Brain microvascular endothelial cell (primary cell): Measurements from ENCODE around the gene WASF1.

Experiments
- DNase-seq: peaks from one replicate; pipeline ENCODE4 v3.0.0-alpha.2; 2020
- H3K27ac ChIP-seq: fragments of 250-450 bp; sonication (Bioruptor Pico); 2 replicates; pipeline ENCODE4 v1.5.1; 2020; ENCODE audit warnings: mild to moderate bottlenecking, moderate library complexity
- H3K27me3 ChIP-seq: fragments of 250-450 bp; sonication (Bioruptor Pico); replicated peaks from 2 replicates; pipeline ENCODE4 v1.5.1; 2020; ENCODE audit warnings: mild to moderate bottlenecking
- H3K36me3 ChIP-seq: fragments of 250-450 bp; sonication (Bioruptor Pico); replicated peaks from 2 replicates; pipeline ENCODE4 v1.5.1; 2020; ENCODE audit warnings: mild to moderate bottlenecking
- H3K4me3 ChIP-seq: 2 replicates; pipeline ENCODE4 v1.5.1; 2011; ENCODE audit warnings: low read depth, mild to moderate bottlenecking, control low read depth, low read length, moderate library complexity
- CTCF ChIP-seq: IDR thresholded peaks from 2 replicates; pipeline ENCODE4 v1.5.1; 2011; ENCODE audit warnings: low read depth, mild to moderate bottlenecking, moderate library complexity, low read length, control low read depth, inconsistent platforms; ENCODE audit errors: missing control alignments
- in situ Hi-C: cut with HindIII; loops from 2 replicates; pipeline ENCODE4 v1.10.0; 2017; ENCODE audit warnings: low sequenced_read_pairs, low pct_ligation_motif_present

The WASF1 gene

GRCh38 chr6:110180228-110181008 lies 948 bp upstream of the WASF1 start, which contains the start of gene CDC40:
CDC40 (plus strand) TSS chr6:110180427; CDS start chr6:110180445, 18 bp downstream.
- Histone ChIP-seq H3K4me3 (peak within 1 kb of the TSS; percentile 81), H3K36me3 (no peaks in the 10 kb centered on the region), H3K27ac (peak within 1 kb of the TSS; percentile 95), H3K27me3 (no peaks in the 10 kb centered on the region)
- in situ Hi-C loops, result no loop called here
- no peak for DNase-seq
- no peak for TF ChIP-seq CTCF

GRCh38 chr6:110178626-110179405 lies 654 bp downstream of the WASF1 start:
- peak overlapping the region; percentile 95 for H3K27ac ChIP-seq

GRCh38 chr6:110173506-110174132 lies 5.9 kb downstream of the WASF1 start:
- H3K27ac ChIP-seq, result no peak overlapping the region
- in situ Hi-C loops, result no loop called here
- no peak overlapping the region for H3K4me3 ChIP-seq
- DNase-seq, result no peak
- H3K36me3 ChIP-seq, result no peaks in the 10 kb centered on the region
- no peaks in the 10 kb centered on the region for H3K27me3 ChIP-seq
- TF ChIP-seq CTCF, result no peak

More at GRCh38 chr6:110178626-110179405, 654 bp downstream of the WASF1 start:
- Histone ChIP-seq H3K4me3 (peak overlapping the region; percentile 81), H3K27me3 (no peaks in the 10 kb centered on the region), H3K36me3 (no peaks in the 10 kb centered on the region)
- DNase-seq, result peak; percentile 49
- TF ChIP-seq CTCF, result peak; percentile 81
- in situ Hi-C loops, result no loop called here

GRCh38 chr6:110170081-110170480 lies 9.4 kb downstream of the WASF1 start:
- in situ Hi-C loops, result no loop called here
- no peaks in the 10 kb centered on the region for H3K27me3 ChIP-seq
- TF ChIP-seq CTCF, result no peak
- no peak overlapping the region for H3K4me3 ChIP-seq
- no peaks in the 10 kb centered on the region for H3K36me3 ChIP-seq
- H3K27ac ChIP-seq, result no peak overlapping the region
- DNase-seq, result no peak

GRCh38 chr6:110158479-110158878 lies 21.0 kb downstream of the WASF1 start:
- no peak overlapping the region for H3K4me3 ChIP-seq
- no peak overlapping the region for H3K27ac ChIP-seq
- DNase-seq, result no peak
- no peaks in the 10 kb centered on the region for H3K27me3 ChIP-seq
- no peak for TF ChIP-seq CTCF
- H3K36me3 ChIP-seq, result no peaks in the 10 kb centered on the region
- in situ Hi-C loops, result no loop called here
